Tibial nerve (tissue), 3 donors: ENCODE measurements around the gene PDXDC1.
"Not testable (repeated sequence)": the region's sequence is repeated elsewhere in the genome, so short reads cannot be mapped to it uniquely, and the experiment has no call there.

Experiments
- CTCF ChIP-seq, 5 experiments: fragments of 200-600 bp in 3 of 5; fragments of 450-650 bp in 2 of 5; sonication (generic) in 3 of 5; IDR thresholded peaks; one replicate each; pipeline ENCODE4 v1.5.1; 2016 to 2019; ENCODE audit warnings: antibody characterized with exemption in 5 of 5, mild to moderate bottlenecking in 3 of 5, moderate library complexity in 2 of 5
- POLR2A ChIP-seq, 2 donors: fragments of 450-650 bp; IDR thresholded peaks; one replicate each; pipeline ENCODE4 v1.6.1; 2017; ENCODE audit warnings: antibody characterized with exemption in 2 of 2, mild to moderate bottlenecking in 2 of 2, moderate library complexity in 2 of 2

DNA sequence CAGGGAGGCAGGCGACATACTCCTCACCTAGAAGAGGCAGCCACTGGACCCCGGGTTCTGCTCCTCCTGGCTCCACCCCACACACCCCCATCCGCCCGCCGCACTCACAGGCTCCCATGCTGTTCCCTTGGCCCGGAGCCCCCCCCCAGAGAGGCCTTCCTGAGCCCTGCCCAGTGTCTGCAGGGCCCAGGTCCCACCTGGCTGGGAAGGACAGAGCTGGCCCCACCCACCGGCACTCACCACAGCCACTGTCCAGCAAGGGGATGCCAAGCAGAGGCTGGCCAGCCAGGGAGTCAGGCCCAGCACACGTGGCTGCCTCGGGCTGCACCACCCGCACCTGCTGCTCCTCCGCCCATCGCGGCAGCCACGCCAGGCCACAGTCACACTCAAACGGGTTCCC is 162.7 kb downstream of the PDXDC1 start:
- not testable (repeated sequence) for TF ChIP-seq CTCF, POLR2A (IDR thresholded peaks at IDR 0.05)
